ENCODE data around the gene SPATA32. TPM values are rescaled to one million over a fixed set of nuclear protein-coding genes. Genes with fewer than 3 reads are reported as not detected.

SPATA32 gene
- total RNA-seq, 1 donor from 2014 or later = not detected

DNA sequence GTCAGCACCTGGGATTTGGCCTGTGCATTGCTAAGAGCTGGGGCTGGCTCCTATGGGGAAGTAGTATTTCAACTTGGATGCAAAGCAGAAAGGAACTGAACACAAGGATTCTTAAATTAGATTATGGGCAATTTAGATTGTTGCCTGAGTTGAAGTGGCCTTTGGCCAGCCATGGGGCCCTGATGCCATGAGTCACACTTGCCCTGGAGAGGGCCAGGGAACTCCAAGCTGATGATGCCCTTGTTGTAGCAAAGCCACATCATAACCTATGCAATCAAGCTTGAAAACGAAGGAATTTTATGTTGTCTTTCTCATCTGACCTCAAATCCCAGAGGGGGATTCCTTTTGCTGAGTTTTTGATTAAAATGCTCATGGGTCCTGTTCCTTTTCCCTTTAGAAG, 3.9 kb upstream of the SPATA32 start:
- DNase-seq = no peak
- TF ChIP-seq, protein P1, sequence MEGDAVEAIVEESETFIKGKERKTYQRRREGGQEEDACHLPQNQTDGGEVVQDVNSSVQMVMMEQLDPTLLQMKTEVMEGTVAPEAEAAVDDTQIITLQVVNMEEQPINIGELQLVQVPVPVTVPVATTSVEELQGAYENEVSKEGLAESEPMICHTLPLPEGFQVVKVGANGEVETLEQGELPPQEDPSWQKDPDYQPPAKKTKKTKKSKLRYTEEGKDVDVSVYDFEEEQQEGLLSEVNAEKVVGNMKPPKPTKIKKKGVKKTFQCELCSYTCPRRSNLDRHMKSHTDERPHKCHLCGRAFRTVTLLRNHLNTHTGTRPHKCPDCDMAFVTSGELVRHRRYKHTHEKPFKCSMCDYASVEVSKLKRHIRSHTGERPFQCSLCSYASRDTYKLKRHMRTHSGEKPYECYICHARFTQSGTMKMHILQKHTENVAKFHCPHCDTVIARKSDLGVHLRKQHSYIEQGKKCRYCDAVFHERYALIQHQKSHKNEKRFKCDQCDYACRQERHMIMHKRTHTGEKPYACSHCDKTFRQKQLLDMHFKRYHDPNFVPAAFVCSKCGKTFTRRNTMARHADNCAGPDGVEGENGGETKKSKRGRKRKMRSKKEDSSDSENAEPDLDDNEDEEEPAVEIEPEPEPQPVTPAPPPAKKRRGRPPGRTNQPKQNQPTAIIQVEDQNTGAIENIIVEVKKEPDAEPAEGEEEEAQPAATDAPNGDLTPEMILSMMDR (IDR thresholded peaks at IDR 0.05) = no peak
- intact Hi-C loops (cut with DNase I) = no loop called here
- Histone ChIP-seq H3K4me1 (peaks cover 14% of the 10 kb centered on the region), H3K36me3 (peaks cover 71% of the 10 kb centered on the region), H3K27ac (no peak overlapping the region), H3K4me3 (no peak overlapping the region), H3K9me3 (no peaks in the 10 kb centered on the region), H3K27me3 (no peaks in the 10 kb centered on the region)
- ATAC-seq = no peak

DNA sequence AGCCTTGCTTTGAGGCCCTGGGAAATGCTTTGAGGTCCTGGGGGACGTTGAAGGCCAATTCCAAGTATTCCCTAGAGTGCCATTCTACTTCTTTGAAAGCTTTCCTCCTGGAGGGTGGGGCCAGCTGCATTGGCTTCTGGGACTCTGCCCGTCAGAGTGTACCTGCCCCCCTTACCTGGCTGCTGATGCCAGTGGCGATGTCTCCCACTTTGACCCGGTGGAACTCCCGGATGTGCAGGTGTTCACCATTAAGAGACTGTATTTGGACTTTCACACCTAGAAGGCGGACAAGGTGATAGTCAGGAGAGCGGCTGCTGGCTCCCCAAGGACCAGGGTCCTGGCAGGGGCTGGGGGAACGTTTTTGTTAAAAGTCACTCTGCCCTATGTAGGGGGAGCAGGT, 3.1 kb upstream of the SPATA32 start:
- no peaks in the 10 kb centered on the region for H3K27me3 ChIP-seq
- H3K36me3 ChIP-seq = peaks cover 62% of the 10 kb centered on the region
- no peak overlapping the region for H3K27ac ChIP-seq
- ATAC-seq = no peak
- intact Hi-C loops (cut with DNase I) = no loop called here
- H3K4me1 ChIP-seq = peaks cover 14% of the 10 kb centered on the region
- H3K4me3 ChIP-seq = no peak overlapping the region
- TF ChIP-seq, protein P1 (IDR thresholded peaks at IDR 0.05) = no peak
- DNase-seq = no peak
- no peaks in the 10 kb centered on the region for H3K9me3 ChIP-seq

DNA sequence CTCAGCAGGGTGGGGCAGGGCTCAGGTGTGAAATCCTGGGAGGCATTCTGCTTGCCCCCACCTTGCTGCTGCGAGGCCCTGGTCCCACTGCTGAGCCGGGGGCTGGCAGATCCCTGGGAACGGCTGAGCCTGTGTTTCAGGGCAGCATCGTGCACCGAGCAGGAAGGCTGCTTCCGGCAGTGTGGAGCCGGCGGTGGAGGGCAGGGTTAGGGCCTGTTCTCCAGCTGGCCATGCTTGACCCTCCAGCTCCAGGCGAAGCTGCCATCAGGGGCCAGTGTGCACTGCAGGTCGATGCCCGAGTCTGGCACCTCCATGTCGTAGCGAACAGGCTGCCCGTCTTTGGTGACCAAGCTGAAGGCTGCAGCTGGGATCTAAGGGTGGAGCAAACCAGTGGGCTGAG, 2.5 kb upstream of the SPATA32 start:
- TF ChIP-seq, protein P1 (IDR thresholded peaks at IDR 0.05) = no peak
- Histone ChIP-seq H3K9me3 (no peaks in the 10 kb centered on the region), H3K27ac (no peak overlapping the region), H3K36me3 (peaks cover 57% of the 10 kb centered on the region), H3K27me3 (no peaks in the 10 kb centered on the region), H3K4me1 (peaks cover 14% of the 10 kb centered on the region), H3K4me3 (no peak overlapping the region)
- intact Hi-C loops (cut with DNase I) = no loop called here
- DNase-seq (peak; percentile 62), ATAC-seq (no peak)

DNA sequence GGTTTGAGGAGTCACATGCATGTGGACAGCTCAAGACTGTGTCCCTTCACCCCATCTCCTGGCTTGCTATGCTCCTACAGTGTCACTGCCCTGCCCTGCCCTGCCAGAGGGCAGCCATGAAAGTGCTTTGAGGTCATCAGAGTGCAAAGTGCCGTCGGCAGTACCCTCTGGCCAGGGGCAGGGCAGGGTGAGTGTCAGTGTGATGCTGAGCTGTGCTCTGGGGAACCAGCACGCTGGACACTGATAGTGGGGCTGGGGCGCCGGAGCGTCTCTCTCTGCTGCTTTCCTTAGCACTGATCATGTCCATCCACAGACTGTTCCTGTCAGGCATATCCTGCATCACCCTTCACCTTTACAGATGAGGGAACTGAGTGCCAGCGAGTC, 1.6 kb upstream of the SPATA32 start:
- TF ChIP-seq, protein P1 (IDR thresholded peaks at IDR 0.05) = no peak
- Histone ChIP-seq H3K4me3 (no peak overlapping the region), H3K27ac (no peak overlapping the region), H3K27me3 (no peaks in the 10 kb centered on the region), H3K9me3 (no peaks in the 10 kb centered on the region), H3K36me3 (peaks cover 47% of the 10 kb centered on the region), H3K4me1 (peaks cover 14% of the 10 kb centered on the region)
- intact Hi-C loops (cut with DNase I) = no loop called here
- no peak for ATAC-seq
- peak; percentile 61 for DNase-seq

DNA sequence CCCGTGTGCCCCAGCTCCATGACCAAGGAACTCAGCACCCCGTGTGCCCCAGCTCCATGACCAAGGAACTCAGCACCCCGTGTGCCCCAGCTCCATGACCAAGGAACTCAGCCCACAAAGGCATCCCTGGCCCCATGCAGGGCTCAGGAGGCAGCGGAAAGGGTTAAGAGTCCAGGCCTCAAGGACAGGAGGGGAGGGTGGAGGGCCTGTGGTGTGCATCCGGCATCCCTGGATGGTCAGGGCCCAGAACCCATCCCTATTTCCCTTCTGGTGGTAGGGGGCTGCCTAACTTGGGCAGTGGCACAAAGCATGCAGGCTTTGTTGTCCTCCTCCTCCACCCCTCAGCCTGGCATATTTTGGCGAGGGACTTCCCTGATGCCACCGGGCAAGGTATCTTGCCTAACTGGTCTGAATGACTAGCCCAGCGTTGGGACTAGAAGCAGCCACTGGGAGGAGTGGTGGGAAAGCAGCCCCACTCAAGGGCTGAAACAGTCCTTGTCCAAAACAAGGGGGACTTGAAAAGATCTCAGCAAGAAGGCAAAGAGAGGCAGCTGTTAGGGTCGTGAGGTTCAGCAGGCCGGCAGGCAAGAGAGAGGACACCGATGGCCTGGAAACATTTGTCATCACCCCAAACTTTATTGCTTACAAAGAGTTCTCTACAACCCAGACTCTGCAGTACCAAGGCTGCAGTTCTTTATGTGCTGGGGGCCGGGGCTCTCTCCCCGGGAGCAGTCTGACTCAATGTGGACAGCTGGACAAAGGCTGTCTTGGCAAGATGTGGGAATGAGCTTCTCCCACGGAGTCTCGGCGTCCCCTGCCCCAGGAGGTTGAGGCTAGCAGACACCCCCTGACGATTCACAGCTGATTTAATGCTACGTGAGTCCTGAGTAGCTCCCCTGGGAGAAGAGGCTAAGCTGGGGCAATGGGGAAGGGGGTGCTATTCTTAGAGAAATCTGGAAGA, 902 bp upstream of the SPATA32 start:
- DNase-seq = no peak
- intact Hi-C loops (cut with DNase I) = no loop called here
- Histone ChIP-seq H3K27ac (peak overlapping the region; percentile 63), H3K4me3 (peak overlapping the region; percentile 66), H3K9me3 (no peaks in the 10 kb centered on the region), H3K27me3 (no peaks in the 10 kb centered on the region), H3K4me1 (peaks cover 14% of the 10 kb centered on the region), H3K36me3 (peaks cover 40% of the 10 kb centered on the region)
- TF ChIP-seq, protein P1 (IDR thresholded peaks at IDR 0.05) = no peak
- ATAC-seq = peak; percentile 6

Measured in upper lobe of right lung (tissue), 1 donor.